ENCODE measurements around the gene PCIF1. TPM values are rescaled to one million over a fixed set of nuclear protein-coding genes. Genes with fewer than 3 reads are reported as not detected.

PCIF1 gene
- total and polyA plus RNA-seq, 2 experiments from 2014 or later: 11.8 to 26.0 TPM

- H3K27ac ChIP-seq: peak overlapping the region; percentile 67
- no peak for DNase-seq (ENCODE audit: low spot score)
- H3K4me3 ChIP-seq: no peak overlapping the region
- H3K4me2 ChIP-seq: no peak overlapping the region
- no peak overlapping the region for H2AFZ ChIP-seq
- H3K9me2 ChIP-seq (replicated peaks; ENCODE audit: insufficient read depth): no peaks in the 10 kb centered on the region
- H3K36me3 ChIP-seq (replicated peaks; ENCODE audit: insufficient read depth, low read depth): no peaks in the 10 kb centered on the region
- H3K79me2 ChIP-seq: no peaks in the 10 kb centered on the region
- no peaks in the 10 kb centered on the region for H3K9me3 ChIP-seq (ENCODE audit: low read depth)
- 96% methylated on average over 6 of the region's 6 CpGs for WGBS (ENCODE audit: low lambda C conversion rate, missing lambda C conversion rate)
- no peaks in the 10 kb centered on the region for H3K4me1 ChIP-seq (ENCODE audit: insufficient read depth)
- no peaks in the 10 kb centered on the region for H3K27me3 ChIP-seq
- H4K20me1 ChIP-seq (ENCODE audit: insufficient read depth, poor library complexity, severe bottlenecking): no peaks in the 10 kb centered on the region
- TF ChIP-seq CTCF (IDR thresholded peaks at IDR 0.05; ENCODE audit: poor library complexity): no peak
- TF ChIP-seq EZH2 (IDR thresholded peaks at IDR 0.05; ENCODE audit: borderline replicate concordance): no peak
- TF ChIP-seq EZH2phosphoT487 (IDR thresholded peaks at IDR 0.05; ENCODE audit: low read depth, severe bottlenecking, unreplicated experiment): no peak
Measured at GRCh38 chr20:45943613-45944012, 9.1 kb downstream of the PCIF1 start.

- Histone ChIP-seq H3K4me3 (no peak overlapping the region), H4K20me1 (ENCODE audit: insufficient read depth, poor library complexity, severe bottlenecking) (no peaks in the 10 kb centered on the region), H3K27me3 (no peaks in the 10 kb centered on the region), H3K79me2 (no peaks in the 10 kb centered on the region), H2AFZ (no peak overlapping the region), H3K27ac (peak overlapping the region; percentile 67), H3K4me1 (ENCODE audit: insufficient read depth) (no peaks in the 10 kb centered on the region), H3K36me3 (replicated peaks; ENCODE audit: insufficient read depth, low read depth) (no peaks in the 10 kb centered on the region), H3K9me2 (replicated peaks; ENCODE audit: insufficient read depth) (no peaks in the 10 kb centered on the region), H3K9me3 (ENCODE audit: low read depth) (no peaks in the 10 kb centered on the region), H3K4me2 (no peak overlapping the region)
- WGBS (ENCODE audit: low lambda C conversion rate, missing lambda C conversion rate): 89% methylated on average over 15 of the region's 15 CpGs
- TF ChIP-seq EZH2 (IDR thresholded peaks at IDR 0.05; ENCODE audit: borderline replicate concordance) (no peak), CTCF (IDR thresholded peaks at IDR 0.05; ENCODE audit: poor library complexity) (no peak), EZH2phosphoT487 (IDR thresholded peaks at IDR 0.05; ENCODE audit: low read depth, severe bottlenecking, unreplicated experiment) (no peak)
- DNase-seq (ENCODE audit: low spot score): no peak
Measured at GRCh38 chr20:45944151-45944964, 9.9 kb downstream of the PCIF1 start.

- no peak overlapping the region for H3K4me3 ChIP-seq
- DNase-seq (ENCODE audit: low spot score): no peak
- H3K79me2 ChIP-seq: no peaks in the 10 kb centered on the region
- TF ChIP-seq EZH2phosphoT487 (IDR thresholded peaks at IDR 0.05; ENCODE audit: low read depth, severe bottlenecking, unreplicated experiment) (no peak), CTCF (IDR thresholded peaks at IDR 0.05; ENCODE audit: poor library complexity) (no peak), EZH2 (IDR thresholded peaks at IDR 0.05; ENCODE audit: borderline replicate concordance) (no peak)
- H3K4me1 ChIP-seq (ENCODE audit: insufficient read depth): no peaks in the 10 kb centered on the region
- no peaks in the 10 kb centered on the region for H4K20me1 ChIP-seq (ENCODE audit: insufficient read depth, poor library complexity, severe bottlenecking)
- H3K36me3 ChIP-seq (replicated peaks; ENCODE audit: insufficient read depth, low read depth): no peaks in the 10 kb centered on the region
- H3K27me3 ChIP-seq: no peaks in the 10 kb centered on the region
- H2AFZ ChIP-seq: no peak overlapping the region
- H3K27ac ChIP-seq: no peak overlapping the region
- H3K9me2 ChIP-seq (replicated peaks; ENCODE audit: insufficient read depth): no peaks in the 10 kb centered on the region
- no peaks in the 10 kb centered on the region for H3K9me3 ChIP-seq (ENCODE audit: low read depth)
- 94% methylated on average over 18 of the region's 19 CpGs for WGBS (ENCODE audit: low lambda C conversion rate, missing lambda C conversion rate)
- no peak overlapping the region for H3K4me2 ChIP-seq
Measured at GRCh38 chr20:45944965-45945677, 10.6 kb downstream of the PCIF1 start.
